GM21723 (cell line): Measurements from ENCODE around the gene RAPSN.

Experiments used
- ATAC-seq: cut with Tn5 transposase; IDR thresholded peaks from one replicate; pipeline ENCODE4 v1.9.1; 2021; ENCODE audit warnings: mild to moderate bottlenecking, moderate library complexity; ENCODE audit not compliant: unreplicated experiment

RAPSN gene

DNA sequence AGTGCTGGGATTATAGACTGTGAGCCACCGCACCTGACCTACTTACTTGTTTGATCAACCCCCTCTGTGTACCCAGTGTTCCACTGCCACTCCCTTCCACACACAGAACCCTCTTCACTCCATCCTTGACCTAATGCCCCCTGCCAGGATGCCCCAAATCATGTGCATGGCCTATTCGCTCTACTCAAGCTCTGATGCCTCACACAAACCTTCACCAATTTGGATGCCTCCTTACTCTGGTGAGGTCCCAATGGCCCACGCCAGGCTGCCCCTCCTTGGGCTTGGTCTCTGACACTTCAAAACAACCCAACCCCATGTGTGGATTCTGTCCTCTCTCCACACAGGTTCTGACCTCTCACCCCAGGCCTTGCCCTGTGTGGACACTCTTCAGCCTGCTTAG is 13.2 kb downstream of the RAPSN start:
- ATAC-seq = no peak

DNA sequence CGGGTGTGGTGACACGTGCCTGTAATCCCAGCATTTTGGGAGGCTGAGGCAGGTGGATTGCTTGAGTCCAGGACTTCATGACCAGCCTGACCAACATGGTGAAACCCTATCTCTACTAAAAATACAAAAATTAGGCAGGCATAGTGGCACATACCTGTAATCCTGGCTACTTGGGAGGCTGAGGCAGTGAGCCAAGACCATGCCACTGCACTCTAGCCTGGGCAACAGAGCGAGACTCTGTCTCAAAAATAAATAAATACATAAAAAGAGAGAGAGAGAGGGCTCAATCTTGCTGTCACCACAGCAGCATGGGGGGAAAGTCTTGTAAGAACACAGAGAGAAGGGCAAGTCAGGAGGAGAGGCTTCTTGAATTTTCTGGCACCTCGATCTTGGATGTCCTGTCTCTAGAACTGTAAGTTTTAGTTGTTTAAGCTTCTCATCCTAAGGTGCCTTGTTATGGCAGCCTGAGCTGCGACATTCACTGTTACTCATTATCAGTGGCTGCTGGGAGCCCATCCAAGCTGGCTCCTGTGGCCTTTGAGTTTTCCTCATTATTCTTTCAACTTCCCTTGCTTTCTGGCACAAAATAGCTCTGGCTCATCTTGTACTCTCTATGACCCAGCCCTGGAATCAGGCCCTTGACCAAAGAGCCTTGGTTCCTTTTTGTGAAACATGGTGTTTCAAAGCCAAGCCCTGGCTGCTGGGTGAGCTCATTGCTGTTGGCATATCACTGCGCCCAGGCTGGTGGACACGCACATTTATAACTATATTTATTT is 14.7 kb downstream of the RAPSN start:
- ATAC-seq = no peak

DNA sequence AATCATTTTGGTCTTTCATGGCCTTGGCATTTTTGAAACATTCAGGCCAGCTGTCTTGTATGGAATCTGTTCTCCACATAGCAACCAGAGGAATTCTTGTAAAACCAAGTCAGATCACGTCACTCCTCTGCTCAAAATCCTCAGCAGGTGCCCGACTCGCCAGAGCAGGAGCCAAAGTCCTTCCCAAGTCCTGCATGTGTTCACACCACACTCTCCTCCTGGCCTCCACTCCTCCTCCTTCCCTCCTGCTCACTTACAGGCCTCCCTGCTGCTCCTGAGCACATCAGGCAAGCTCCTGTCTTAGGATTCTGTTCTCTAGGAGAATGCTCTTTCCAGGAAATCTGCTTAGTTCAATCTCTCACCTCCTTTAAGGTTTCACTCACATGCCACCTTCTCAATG is 15.8 kb downstream of the RAPSN start:
- ATAC-seq = no peak

DNA sequence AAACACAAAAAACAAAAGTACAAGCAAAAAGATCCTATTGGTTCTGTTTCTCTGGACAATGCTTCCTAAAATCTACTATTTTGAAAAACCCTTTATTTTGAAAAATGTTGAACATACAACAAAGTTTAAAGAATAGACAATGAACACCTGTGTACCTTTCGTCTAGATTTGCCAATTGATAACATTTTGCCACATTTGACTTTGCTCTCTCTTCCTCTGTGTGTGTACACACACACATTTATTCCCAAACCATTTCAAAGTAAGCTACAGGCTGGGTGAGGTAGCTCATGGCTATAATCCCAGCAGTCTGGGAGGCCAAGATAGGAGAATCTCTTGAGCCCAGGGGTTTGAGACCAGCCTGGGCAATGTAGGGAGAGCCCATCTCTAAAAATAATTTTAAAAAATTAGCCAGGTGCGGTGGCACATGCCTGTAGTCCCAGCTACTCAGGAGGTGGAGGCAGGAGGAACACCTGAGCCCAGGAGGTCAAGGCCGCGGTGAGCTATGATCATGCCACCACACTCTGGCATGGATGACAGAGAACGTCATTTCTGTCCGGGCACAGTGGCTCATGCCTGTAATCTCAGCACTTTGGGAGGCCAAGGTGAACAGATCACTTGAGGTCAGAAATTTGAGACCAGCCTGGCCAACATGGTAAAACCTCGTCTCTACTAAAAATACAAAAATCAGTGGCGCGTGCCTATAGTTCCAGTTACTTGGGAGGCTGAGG is 17.4 kb downstream of the RAPSN start:
- no peak for ATAC-seq

DNA sequence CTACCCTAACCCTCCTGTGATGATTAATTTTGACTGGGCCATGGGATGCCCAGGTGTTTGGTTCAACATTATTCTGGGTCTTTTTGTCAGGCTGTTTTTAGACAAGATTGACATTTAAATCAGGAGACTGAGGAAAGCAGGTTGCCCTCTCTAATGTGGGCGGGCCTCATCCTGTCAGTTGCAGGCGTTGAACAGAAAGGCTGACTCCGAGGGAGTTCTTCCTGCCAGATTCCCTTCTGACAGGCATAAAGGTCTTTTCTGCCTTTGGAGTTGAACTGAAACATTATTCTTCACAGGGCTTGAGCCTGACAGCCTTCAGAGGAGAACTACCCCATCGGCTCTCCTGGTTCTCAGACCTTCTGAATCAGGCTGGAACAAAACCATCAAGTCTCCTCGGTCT is 18.4 kb downstream of the RAPSN start:
- ATAC-seq = no peak

DNA sequence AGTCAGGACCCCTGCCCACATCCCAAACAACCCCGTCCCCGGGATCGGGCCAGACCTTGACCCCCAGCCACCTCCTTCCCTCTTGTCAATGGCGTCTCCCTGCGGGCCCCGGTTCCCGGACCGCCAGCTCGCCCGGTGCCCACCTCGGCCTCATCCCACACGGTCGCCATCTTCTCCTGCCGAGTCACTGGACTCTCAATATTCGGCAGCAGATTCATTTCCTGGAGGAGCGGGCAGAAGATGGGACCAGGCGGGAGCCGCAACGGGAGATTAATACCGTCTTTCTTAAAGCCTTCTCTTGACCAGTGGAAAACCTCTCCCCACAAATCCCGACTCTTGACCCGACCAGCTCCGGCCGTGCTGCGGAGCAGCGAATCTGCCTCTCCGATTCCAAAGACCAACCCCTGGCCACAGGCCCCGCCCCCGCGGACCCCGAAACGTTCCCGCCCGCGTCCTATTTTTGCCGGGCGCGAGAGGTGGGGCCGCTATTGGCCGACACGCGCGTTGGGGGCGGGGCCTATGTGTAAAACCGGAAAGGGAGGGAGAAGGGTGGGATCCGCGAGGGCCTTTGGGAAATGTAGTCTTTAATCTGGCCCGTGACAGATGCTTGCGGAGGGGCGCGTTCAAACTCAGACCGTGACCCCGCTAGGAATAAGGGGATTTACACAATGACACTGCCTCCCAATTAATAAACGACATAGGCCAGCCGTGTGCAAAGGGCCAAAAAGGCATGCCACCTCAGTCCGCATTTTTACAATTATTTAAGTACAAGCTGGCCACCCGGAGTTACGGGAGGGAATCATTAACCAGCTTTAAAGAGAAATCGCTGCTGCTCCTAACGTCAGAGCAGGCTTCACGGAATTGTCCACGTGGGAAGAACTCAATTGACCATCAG is 22.6 kb downstream of the RAPSN start, which contains the start of gene PSMC3:
Gene PSMC3, minus strand, starts transcription at position 378 of the 895 bp plus-strand sequence. Its CDS starts 160 bp downstream, at position 218.
- peak; percentile 90 for ATAC-seq

DNA sequence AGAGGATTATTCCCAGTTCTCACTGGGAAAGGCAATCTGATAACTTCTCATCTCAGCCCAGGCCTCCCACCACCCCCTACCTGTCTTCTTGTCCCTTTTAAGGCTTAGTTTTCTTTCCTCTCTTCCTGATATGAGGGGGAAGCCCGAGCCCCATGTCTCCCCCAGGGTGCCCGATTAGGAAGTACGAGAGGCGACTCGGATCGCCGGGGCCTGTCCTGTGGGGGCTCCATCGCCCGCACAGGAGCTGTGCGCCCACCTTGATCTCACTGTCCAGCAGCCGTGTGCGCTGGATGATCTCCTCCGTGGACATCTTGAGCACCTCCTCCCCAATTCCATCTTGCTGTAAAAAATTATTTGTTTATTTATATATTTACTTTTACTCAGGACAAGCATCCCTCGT is 23.3 kb downstream of the RAPSN start:
- no peak for ATAC-seq

DNA sequence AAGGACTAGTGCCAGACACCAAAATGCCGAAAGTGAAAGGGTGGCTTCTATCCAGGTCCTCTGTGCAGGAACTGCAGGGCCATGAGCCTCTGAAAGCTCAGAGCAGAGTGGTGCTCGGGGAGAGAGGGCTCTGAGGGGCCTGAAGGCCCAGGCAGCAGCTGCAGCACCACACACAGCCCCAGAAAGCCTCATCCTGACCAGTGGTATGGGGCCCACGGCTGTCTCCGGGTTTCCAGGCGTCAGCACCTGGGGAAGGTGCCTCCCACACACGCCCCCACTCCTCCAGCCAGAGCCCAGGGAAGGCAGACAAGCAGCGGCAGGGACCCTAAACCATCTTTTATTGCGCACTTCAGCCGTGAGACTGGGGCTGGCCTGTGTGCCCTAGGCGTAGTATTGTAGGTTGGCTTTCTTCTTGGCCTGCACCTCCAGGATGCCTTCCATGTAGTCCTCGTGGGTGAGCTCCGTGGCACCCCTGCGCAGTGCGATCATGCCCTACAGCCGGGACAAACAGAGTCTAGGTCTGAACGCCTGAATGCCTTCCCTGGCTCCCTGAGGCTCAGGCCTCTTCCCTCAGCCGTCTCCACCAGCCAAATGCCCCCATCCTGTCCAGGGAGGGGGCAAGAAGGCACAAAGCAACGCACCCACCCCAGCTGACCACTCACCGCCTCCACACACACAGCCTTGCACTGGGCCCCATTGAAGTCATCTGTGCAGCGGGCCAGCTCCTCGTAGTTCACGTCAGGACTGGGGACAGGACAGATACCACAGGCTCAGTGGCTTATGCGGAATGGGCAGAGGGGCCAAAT is 30.3 kb downstream of the RAPSN start:
- no peak for ATAC-seq

DNA sequence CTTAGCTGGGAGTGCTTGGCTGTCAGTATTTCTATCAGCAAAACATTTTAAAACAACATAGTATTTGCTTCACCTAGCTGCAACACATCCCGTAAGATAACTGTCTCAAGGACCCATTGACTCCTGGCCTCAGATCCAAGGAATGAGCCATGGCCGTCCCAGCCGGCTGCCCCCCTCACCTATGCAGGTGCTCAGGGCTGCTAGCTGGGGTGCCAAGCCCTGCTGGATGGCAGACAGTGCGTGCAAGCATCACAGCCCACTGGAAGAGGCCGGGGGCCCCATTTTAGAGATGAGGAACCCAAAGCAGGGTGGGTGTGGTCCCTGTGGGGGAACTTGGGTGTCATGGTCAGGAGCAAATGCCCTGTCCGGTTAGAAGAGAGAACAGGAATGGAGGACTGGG is 31.2 kb downstream of the RAPSN start:
- ATAC-seq = no peak

DNA sequence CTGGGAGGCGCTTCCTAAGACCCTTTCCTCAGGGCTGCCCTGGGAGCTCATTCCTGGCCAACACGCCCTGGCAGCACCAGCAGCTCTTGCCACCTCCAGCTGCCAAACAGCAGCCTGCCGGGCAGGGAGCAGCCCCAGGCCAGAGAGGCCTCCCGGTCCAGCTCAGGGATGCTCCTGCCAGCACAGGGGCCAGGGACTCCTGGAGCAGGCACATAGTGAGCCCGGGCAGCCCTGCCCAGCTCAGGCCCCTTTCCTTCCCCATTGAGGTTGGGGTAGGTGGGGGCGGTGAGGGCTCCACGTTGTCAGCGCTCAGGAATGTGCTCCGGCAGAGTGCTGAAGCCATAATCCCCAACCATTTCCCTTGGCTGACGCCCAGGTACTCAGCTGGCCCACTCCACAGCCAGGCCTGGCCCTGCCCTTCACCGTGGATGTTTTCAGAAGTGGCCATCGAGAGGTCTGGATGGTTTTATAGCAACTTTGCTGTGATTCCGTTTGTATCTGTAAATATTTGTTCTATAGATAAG is 32.9 kb downstream of the RAPSN start:
- ATAC-seq = no peak

DNA sequence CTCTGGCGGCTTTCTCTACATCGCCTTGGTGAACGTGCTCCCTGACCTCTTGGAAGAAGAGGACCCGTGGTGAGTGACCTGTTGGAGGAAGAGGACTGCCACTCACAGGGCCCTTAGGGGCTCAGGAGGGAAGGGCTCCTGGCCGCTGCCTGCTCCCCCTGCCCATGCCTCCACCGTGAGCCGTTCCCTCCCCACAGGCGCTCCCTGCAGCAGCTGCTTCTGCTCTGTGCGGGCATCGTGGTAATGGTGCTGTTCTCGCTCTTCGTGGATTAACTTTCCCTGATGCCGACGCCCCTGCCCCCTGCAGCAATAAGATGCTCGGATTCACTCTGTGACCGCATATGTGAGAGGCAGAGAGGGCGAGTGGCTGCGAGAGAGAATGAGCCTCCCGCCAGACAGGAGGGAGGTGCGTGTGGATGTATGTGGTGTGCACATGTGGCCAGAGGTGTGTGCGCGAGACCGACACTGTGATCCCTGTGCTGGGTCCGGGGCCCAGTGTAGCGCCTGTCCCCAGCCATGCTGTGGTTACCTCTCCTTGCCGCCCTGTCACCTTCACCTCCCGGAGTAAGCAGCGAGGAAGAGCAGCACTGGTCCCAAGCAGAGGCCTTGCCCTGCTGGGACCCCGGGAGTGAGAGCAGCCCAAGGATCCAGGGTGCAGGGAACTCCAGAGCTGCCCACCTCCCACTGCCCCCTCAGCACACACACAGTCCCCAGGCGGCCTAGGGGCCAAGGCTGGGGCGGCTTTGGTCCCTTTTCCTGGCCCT is 33.7 kb downstream of the RAPSN start:
- ATAC-seq = no peak

DNA sequence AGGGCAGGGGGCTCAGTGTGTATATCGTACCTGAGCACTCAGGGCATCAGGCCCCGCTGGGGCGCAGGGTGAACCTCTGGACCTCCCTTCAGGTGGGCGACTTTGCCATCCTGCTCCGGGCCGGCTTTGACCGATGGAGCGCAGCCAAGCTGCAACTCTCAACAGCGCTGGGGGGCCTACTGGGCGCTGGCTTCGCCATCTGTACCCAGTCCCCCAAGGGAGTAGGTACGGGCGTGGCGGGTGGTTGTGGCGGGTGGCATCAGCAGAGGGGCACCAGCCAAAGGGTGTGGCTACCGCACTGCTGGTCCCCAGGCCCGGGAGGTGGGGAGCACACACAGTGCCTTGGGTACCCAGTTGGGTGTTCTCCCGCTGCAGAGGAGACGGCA is 34.3 kb downstream of the RAPSN start:
- ATAC-seq = no peak

DNA sequence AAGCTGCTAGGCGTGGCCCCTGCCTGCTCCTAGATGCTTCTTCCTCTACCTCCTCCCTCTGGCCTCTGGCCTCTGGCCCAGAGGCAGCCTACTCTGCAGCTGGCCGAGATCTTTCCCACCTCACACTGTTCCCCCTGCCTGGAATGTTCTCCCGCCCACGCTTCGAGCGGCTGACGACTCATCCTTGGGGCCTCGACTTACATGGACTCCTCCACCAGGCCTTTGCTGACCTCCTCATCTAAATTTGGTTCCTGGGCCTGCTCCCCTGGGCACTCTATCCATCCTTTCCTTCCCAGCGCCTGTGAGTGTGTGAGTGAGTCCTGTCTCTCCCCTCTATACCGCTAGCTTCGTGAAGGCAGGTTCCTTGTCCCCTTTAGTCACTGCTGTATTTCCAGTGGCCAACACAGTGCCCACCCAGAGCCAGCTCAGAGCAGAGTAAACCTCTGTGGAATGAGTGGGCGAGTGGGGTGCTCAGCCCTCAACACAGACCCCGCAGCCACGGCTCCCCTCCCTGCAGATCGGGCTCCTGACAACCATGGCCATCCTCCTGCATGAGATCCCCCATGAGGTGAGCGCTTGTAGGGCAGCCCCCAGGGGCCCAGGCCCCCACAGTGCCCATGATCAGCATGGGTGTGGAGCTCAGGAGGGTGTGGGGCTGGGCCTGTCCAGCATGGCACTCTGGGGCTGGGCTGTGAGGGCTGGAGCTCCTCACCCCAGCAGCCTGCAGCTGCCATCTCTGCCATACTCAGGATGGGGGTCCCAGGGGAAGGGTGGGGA is 34.8 kb downstream of the RAPSN start:
- ATAC-seq = no peak

DNA sequence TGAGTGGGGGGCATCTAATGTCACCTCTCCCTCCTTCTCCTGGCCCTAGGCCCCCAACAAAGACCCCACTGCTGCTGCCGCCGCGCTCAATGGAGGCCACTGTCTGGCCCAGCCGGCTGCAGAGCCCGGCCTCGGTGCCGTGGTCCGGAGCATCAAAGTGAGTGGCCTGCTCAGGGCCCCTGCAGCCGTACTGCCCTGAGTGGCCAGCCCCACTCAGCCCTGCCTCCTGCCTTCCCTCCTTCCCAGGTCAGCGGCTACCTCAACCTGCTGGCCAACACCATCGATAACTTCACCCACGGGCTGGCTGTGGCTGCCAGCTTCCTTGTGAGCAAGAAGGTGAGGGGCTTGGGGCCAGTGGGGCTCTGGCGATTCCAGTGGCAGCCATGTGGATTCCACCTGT is 35.6 kb downstream of the RAPSN start:
- no peak for ATAC-seq

DNA sequence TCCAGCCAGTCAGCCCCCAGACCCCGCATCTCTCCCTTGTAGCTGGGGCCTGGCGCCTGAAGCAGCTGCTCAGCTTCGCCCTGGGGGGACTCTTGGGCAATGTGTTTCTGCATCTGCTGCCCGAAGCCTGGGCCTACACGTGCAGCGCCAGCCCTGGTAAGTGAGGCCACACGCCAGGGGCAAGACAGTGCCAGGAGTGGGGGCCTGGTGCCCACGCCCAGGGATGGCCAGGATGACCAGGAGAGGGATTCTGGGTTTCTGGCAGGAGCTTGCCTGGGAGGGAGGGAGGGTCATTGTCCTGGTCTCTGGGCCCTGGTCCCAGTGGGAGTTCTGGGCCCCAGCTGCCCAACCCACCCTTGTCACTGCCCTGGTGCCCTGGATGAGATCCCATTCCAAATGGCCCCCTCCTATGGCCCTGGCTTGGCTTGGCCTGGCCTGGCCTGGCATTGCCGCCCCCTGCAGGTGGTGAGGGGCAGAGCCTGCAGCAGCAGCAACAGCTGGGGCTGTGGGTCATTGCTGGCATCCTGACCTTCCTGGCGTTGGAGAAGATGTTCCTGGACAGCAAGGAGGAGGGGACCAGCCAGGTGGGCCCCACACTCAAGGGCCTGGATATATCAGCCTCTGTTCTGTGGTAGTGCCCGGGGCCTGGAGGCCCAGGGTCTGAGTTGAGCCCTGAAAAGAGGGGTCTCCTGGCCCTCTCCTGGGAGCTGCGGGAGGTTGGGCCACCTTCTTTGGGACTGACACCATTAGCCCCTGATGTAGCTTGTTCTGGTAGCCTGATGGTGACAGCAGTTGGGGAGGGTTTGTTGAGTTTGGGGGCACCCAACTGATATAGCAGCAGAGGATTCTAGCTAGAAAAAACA is 36.8 kb downstream of the RAPSN start:
- ATAC-seq = no peak

DNA sequence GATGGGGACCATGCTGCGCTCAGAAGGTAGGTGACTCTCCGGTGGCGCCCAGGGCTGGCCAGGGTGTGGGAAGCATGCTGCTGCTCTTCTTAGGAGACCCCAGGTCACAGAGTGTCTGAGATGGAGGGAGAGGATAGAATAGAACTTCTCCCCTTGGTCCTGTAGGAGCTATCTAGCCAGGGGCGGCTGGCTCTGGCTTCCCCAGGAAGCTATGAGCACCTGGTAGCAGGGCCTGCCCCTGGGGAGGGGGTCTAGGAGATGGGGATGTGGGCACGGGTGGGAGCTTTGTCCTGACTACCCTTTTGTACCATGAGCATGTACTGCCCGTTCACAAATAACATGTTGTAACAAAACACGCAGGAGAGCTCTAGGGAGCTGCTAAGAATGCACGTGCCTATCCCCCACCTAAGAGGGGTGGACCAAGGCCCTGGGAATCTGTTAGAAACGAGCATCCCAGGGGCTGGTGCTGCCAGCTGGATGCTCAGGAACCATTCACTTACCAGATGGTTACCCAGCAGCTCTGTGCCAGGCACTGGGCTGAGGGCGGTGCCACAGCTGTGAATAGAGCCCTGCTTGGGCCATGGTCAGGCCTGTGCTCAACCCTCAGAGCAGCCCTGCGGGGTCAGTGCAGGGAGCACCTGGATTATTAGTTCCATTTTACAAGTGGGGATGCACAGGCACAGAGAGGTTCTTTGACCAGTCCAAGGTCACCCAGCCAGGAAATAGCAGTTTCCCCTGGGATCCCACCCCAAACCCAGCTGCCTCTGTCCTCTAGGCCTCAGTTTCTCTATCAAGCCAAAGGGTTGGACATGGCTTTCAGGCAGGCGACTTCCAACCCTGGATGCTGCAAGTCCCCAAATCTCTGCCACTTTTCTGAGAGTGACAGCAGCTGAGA is 38.3 kb downstream of the RAPSN start:
- ATAC-seq = no peak
